ENCODE measurements around the gene SPAG16.

SPAG16 gene

GRCh38 chr2:214079032-214079431 is 794.8 kb downstream of the SPAG16 start:
- no peak for DNase-seq (ENCODE audit: low spot score)

GRCh38 chr2:214088536-214088935 is 804.3 kb downstream of the SPAG16 start:
- DNase-seq (ENCODE audit: low spot score), result no peak

DNA sequence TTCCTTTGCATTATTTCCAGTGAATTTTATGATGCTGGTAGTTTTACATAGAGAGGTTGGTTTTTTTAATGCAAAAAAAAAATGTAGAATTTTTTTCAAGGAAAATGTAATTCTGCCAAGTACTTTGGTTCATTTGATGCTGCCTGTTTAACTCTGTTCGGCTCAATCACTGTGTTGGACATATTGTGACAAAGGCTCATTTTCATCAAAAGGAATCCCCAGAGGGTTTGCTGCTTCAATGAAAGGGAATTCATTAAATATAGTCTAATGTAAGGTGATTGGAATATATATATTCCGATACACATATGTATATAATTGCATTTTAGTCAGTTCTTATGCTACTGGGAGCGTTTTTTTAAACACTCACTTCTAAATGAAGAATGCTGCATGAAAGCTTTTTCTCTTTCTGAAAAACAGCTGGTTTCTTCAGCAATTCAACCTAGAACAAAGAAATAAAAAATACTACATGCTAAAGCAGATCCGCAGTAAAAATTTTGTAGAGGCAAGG is 812.0 kb downstream of the SPAG16 start:
- no peak for DNase-seq (ENCODE audit: low spot score)

GRCh38 chr2:214098811-214099210 is 814.5 kb downstream of the SPAG16 start:
- DNase-seq (ENCODE audit: low spot score), result no peak

DNA sequence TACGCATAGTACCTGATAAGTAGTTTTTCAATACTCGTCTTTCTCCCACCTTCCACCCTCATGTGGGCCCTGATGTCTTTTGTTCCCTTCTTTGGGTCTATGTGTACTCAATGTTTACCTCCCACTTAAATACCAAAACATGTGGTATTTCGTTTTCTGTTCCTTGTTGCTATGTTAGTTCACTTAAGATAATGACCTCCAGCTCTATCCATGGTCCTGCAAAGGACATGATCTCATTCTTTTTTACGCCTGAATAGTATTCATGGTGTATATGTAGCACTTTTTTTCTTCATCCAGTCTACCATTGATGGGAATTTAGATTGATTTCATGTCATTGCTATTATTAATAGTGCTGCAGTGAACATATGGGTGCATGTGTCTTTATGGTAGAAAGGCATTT is 816.2 kb downstream of the SPAG16 start:
- DNase-seq (ENCODE audit: low spot score), result no peak

DNA sequence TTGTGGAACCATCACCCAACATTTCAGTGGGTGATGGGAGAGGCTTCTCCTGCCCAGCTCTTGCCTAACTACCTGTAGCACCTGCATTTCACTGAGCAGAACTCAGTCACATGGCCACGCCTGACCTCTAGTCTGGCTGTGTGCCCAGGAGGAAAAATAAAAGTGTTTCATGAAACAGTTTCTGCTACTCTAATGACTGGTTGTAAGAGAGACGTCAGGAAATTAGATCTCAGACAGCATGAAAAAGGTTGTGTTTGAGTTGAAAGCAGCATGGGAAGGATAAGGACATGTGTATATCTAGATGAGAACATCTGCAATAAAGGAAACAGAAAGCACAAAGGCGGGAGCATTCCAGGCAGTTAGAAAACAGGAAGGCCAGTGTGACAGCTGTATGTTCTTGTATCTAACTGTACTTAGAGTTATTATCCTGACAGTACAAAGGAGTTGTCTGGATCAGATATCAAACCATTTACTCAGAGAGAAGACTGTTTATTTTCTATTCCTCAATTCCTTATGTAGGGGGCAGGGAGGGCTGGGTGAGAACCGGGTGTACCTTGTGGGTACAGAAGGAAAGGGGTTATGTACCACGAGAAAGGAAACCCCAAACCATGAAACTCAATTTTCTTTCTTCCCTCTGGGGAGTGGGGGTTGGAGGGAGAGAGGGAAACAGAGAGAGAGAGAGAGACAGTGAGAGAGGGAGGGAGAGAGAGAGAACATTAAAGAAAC is 819.2 kb downstream of the SPAG16 start:
- no peak for DNase-seq (ENCODE audit: low spot score)

DNA sequence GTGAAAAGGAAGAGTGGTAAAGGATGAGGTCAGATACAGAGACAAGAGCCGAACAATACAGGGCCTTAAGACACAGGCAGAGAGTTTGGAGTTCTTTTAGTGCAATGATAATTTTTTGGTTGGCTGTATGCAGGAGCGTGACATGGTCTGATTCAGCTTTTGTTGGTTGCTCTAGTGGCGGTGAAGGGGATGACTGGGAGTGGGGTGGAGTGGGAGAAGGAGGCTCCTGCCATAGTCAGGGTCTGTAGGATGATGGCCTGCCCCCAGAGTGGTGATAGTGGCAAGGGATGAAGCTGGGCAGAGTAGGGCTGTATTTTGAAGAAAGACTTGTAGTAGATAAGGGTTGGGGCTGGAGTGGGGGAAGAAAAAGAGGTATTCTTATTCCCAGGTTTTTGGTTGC is 820.0 kb downstream of the SPAG16 start:
- DNase-seq (ENCODE audit: low spot score), result no peak

- DNase-seq (ENCODE audit: low spot score), result no peak
Measured at GRCh38 chr2:214104967-214105366, 820.7 kb downstream of the SPAG16 start.

GRCh38 chr2:214107726-214108125 is 823.5 kb downstream of the SPAG16 start:
- DNase-seq (ENCODE audit: low spot score), result no peak

- no peak for DNase-seq (ENCODE audit: low spot score)
Measured at GRCh38 chr2:214108598-214108997, 824.3 kb downstream of the SPAG16 start.

DNA sequence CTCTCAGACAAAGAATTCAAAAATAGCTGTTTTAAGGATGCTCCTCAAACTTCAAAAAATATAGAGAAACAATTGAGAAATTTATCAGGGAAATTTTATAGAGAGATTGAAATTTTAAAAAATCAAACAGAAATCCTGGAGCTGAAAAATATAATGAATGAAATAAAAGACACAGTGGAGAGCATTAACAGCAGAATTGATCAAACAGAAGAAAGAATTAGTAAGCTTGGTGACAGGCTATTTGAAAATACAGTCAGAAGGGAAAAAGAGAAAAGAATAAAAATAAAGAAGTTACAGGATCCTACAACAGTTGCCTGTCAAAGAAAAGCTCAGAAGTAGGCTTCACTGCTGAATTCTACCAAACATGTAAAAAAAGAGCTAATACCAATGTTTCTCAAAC is 832.8 kb downstream of the SPAG16 start:
- DNase-seq (ENCODE audit: low spot score), result no peak

DNA sequence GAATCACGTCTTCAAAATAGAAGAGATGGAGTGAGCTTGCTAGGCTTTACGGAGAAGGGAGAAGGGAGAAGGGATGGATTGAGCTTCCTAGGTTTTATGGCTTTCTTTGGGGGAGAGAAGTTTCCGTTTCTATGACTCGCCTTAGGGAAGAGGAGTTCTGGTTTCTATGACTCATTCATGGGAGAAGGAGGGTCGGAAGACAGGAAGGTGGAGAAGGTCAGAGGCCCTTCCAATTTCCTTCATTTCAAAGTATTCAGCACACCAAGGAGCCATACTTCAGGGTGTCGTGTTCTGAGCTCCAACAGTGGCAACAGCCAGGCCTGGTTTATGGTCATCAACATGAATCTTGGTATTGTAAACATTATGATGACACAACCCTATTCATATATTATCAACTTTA is 841.9 kb downstream of the SPAG16 start:
- peak; percentile 18 for DNase-seq (ENCODE audit: low spot score)

DNA sequence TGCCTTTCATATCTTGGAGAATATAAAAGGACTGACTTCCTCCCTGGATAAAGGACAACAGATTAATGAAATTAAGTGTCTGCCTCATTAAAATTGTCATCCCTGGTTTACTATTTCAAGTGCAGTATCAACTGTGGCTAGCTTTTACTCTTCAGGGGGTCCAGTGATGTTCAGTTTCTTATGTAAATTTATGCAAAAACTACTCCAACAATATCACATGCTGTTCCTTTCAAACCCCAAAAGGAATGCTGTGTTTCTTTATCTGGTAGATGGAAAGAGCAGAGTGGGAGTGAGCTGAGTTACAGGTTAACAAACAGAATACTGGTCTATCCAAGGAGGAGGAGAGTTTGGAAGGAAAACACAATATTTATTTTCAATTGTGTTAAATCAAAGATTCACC is 842.9 kb downstream of the SPAG16 start:
- DNase-seq (ENCODE audit: low spot score), result no peak

- DNase-seq (ENCODE audit: low spot score), result no peak
Measured at GRCh38 chr2:214127571-214127970, 843.3 kb downstream of the SPAG16 start.

DNA sequence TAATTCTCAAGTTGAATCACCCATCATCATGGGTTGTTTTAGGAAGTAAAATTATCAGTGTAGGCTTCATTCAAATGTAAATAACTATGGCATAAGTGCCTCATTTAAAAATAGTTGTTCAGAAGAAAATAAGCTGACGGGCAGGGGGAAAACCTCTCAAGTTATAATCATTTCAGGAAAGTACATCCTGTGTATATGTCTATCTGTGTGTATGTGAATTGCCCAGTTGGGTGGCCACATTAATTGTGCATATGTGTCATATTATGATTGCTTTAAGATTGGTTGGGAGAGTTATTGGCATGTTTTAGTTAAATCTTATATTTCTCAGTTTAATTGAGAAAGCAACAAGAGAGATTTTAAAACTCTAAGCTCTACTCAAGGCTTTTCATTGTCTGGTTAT is 843.8 kb downstream of the SPAG16 start:
- DNase-seq (ENCODE audit: low spot score), result no peak

DNA sequence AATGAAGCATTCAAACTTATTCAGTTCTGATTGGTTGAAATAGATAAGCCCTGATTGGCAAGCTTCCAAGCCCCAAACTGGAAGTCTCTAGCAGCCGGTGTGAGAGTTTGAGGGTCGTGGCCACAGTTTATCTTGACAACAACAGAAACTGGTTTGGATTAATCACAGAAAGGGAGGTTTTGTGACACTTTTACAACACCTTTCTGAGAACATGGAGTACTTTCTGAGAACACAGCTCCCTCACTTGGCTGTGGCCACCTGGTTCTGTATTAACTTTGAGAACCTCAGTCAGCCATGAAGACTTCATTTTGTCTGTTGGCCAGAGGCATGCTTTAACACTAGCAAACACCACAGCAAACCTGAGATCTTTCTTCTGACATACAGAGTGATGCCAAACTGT is 845.9 kb downstream of the SPAG16 start:
- DNase-seq (ENCODE audit: low spot score), result no peak

GRCh38 chr2:214135966-214136365 is 851.7 kb downstream of the SPAG16 start:
- peak; percentile 9 for DNase-seq (ENCODE audit: low spot score)

DNA sequence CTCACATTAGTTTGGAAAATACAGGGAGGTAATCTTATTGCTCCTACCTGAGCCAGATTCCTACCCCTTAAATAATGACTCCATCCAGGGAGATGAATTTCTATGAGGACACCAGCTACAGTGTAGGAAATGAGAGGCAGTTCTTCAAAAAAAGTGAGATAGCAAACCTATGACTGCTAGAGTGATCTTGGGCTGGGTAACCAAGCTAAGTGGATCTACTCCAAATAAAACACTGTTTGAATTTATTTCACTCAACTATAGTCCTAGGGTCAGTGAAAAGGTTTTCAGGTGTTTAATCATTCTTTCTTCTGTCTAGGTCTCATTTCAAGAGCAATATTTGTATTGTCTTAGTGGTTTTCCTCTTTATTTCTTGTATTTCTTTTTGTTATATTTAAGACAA is 854.5 kb downstream of the SPAG16 start:
- DNase-seq (ENCODE audit: low spot score), result no peak

DNA sequence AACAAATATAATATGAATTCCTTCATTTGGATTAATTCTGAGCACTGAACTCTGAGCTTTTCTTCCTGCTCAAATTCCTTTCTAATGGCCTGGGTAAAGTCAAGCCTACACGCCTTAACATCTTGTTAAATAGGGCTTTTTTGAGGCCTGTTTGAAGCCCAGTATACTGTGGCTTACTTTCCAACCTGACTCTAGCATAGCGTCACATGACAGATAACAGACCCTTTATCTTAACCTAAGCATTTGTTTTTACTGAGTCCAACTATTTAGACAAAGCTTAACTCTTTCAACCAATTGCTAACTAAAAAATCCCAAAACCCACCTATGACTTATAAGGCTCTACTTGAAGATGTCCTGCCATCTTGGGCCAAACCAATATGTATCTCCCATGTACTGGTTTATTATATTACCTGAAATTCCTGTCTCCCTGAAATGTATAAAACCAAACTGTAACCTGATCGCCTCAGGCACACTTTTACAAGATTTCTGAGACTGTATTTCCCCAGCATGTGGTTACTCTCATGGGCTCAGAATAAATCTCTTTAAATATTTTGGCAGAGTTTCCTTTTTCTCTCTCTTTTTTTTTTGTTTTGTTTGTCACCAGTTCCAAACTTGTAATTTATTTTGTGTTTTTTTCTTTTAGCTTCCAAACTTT is 855.5 kb downstream of the SPAG16 start:
- DNase-seq (ENCODE audit: low spot score), result no peak

- DNase-seq (ENCODE audit: low spot score), result no peak
Measured at GRCh38 chr2:214156971-214157370, 872.7 kb downstream of the SPAG16 start.

DNA sequence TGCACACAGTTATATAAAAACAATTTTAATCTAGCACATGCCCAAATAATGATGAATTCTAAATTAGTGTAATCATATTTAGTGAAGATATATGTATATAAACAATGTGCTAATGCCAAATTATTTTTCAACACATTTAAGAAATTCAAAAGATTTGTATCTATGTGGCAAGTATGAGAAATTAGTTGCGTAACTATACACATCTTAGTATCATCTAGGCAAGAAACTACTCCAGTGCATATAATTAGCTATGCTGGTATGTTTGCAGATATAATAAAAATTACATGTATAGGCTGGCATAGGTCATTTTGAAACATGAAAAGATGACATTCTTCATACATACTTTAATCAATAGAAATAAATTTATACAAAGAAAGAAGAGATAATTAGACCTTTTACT is 874.6 kb downstream of the SPAG16 start:
- DNase-seq (ENCODE audit: low spot score), result no peak

- DNase-seq (ENCODE audit: low spot score), result no peak
Measured at GRCh38 chr2:214169281-214169680, 885.0 kb downstream of the SPAG16 start.

DNA sequence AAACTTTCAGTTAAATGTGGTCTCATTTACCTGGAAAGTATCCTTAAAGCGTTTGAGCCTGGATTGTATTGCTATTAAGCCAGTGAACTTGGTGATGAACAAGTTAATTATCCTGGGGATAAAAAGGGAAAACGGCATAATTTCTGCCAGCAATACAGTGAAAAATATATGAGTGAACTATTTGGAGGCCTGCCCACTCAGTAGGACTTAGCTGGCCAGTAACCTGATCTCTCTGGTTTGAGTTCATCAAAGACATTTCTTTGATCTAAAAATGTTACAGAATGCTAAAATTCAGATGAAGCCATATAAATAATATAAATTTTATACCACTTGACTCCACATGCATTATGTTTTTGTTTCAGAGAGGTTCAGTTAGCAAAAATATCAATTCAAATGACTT is 885.5 kb downstream of the SPAG16 start:
- DNase-seq (ENCODE audit: low spot score), result no peak

DNA sequence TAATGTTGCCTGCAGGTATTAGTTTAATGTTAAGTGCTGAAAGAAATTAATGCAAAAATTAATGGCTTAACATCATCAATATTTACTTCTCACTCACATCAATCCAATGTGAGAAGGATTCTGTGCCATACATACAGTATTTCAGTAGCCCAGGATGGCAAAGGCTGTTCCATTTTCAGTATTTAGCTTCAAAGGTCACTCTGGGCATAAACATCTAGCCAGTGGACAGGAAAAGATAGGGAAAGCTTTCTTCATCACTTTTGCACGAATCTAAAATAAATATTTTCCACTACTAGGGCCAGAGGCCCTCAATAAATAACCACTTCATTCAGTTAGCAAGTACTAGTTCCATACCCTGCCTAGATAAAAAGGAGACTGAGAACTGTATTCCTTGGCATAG is 890.3 kb downstream of the SPAG16 start:
- DNase-seq (ENCODE audit: low spot score), result no peak

Data from RKO (cell line).